ENCODE measurements around the gene CAV1.

DNA sequence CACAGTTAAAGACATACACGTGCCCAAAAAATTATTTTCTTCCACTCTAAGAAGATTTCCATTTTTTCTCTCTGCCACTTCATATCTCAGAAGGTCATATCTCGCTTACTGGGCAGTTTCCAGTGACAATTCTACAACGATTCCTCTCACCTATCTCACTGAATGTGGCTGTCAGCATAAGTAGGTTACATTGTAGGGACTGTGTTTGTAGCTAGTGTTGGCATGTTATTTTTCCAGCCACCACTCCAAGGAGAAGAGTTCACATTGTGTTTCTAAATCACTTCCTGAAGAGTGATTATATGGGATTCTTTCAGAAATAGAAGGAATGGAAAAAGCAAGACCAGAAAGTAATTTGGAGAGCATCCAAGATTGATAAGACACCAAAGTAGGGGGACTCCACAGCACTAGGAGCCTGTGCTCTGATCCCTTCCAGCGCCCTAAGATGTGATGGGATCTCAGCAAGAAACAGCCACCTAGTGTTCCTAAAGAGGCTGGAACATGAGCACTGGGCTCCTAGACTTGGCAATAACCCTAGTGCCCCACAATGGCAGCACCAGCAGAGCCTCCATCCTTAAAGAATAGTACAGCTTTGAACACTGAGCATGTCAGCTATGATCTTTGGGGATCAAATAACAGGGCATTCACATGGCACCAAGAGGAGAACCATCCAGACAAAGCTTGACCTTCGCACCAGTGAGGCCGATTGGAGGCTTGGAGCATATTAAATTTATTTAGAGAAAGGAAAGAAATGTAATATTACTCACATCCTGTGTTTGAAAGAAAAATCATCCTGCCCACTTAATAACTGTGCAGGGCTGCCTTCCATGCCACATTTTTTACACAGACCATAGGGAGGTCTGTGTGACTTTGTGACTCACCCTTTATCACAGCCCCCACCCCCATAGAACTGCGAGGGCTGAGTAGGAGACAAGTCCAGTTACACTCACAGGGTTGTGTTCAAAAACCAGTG lies 51.8 kb downstream of the CAV1 start:
- no peak for TF ChIP-seq CTCF (IDR thresholded peaks at IDR 0.05)
- TF ChIP-seq POLR2A (IDR thresholded peaks at IDR 0.05): no peak
